ENCODE results near the gene PXDC1.

PXDC1 gene

GRCh38 chr6:3766214-3766613 lies 14.7 kb upstream of the PXDC1 start:
- Histone ChIP-seq H3K27me3 (peaks cover 12% of the 10 kb centered on the region), H3K4me1 (no peaks in the 10 kb centered on the region), H3K4me3 (ENCODE audit: low read depth, low read length) (no peak overlapping the region), H3K9me3 (no peaks in the 10 kb centered on the region), H3K36me3 (no peaks in the 10 kb centered on the region)
- TF ChIP-seq, protein P1, sequence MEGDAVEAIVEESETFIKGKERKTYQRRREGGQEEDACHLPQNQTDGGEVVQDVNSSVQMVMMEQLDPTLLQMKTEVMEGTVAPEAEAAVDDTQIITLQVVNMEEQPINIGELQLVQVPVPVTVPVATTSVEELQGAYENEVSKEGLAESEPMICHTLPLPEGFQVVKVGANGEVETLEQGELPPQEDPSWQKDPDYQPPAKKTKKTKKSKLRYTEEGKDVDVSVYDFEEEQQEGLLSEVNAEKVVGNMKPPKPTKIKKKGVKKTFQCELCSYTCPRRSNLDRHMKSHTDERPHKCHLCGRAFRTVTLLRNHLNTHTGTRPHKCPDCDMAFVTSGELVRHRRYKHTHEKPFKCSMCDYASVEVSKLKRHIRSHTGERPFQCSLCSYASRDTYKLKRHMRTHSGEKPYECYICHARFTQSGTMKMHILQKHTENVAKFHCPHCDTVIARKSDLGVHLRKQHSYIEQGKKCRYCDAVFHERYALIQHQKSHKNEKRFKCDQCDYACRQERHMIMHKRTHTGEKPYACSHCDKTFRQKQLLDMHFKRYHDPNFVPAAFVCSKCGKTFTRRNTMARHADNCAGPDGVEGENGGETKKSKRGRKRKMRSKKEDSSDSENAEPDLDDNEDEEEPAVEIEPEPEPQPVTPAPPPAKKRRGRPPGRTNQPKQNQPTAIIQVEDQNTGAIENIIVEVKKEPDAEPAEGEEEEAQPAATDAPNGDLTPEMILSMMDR (IDR thresholded peaks at IDR 0.05; ENCODE audit: low read depth, low read length): no peak
- no peak for DNase-seq

DNA sequence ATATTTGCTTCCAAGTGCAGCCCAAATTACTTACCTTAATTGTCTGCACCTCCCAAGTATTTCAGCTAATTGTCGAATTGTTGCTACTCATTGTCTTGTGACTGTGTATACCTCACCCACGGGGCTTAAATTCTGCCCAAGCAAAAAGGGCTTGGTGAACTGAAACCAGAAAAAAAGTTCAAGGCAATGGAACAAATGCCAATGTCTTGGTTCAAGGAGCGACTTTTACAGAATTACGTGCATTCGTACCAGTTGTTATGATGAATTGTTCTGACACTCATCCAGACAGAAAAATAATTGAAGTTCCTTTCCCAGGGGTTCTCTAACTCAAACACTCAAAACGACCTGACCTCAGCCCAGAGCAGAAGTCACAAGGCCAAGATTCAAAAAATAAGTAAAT lies 13.9 kb upstream of the PXDC1 start:
- TF ChIP-seq, protein P1 (IDR thresholded peaks at IDR 0.05; ENCODE audit: low read depth, low read length): no peak
- no peak overlapping the region for H3K4me3 ChIP-seq (ENCODE audit: low read depth, low read length)
- H3K36me3 ChIP-seq: no peaks in the 10 kb centered on the region
- peaks cover 12% of the 10 kb centered on the region for H3K27me3 ChIP-seq
- no peak for DNase-seq
- H3K9me3 ChIP-seq: no peaks in the 10 kb centered on the region
- no peaks in the 10 kb centered on the region for H3K4me1 ChIP-seq

- DNase-seq: no peak
- H3K4me3 ChIP-seq (ENCODE audit: low read depth, low read length): no peak overlapping the region
- no peaks in the 10 kb centered on the region for H3K9me3 ChIP-seq
- no peaks in the 10 kb centered on the region for H3K36me3 ChIP-seq
- TF ChIP-seq, protein P1 (IDR thresholded peaks at IDR 0.05; ENCODE audit: low read depth, low read length): no peak
- H3K27me3 ChIP-seq: peaks cover 12% of the 10 kb centered on the region
- no peaks in the 10 kb centered on the region for H3K4me1 ChIP-seq
Measured at GRCh38 chr6:3764516-3765335, 13.2 kb upstream of the PXDC1 start.

DNA sequence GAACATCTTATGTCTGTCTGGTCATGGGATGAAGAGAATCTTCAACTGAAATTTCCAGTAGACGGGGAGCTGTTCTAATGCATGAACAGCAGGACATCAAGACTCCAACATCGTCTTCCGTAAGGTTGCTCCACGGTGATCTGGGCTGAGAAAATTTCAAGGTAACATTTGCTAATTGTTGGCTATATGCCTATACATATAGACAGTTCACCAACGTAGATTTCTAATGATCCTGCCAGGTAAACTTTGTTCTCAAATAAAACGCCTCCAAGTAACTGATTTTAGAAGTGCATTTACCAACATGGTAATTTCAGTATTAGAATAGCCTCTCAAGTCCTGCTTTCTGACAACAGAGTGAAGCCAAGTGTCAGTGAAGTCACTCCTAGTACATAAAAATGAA lies 11.3 kb upstream of the PXDC1 start:
- Histone ChIP-seq H3K4me1 (no peaks in the 10 kb centered on the region), H3K9me3 (no peaks in the 10 kb centered on the region), H3K27me3 (peaks cover 12% of the 10 kb centered on the region), H3K4me3 (ENCODE audit: low read depth, low read length) (no peak overlapping the region), H3K36me3 (no peaks in the 10 kb centered on the region)
- no peak for DNase-seq
- TF ChIP-seq, protein P1 (IDR thresholded peaks at IDR 0.05; ENCODE audit: low read depth, low read length): no peak

DNA sequence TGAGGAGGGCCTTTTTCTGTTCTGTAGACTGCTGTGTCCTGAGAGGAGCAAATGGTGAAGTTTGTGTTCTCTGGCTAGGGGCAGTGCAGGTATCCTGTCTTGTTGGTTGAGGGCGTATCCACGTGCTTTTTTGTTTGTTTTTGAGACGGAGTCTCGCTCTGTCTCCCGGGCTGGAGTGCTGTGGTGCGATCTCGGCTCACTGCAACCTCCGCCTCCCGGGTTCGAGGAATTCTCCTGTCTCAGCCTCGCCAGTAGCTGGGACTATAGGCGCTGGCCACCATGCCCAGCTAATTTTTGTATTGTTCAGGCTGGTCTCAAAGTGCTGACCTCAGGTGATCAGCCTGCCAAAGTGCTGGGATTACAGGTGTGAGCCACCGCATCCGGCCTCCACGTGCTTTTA lies 10.8 kb upstream of the PXDC1 start:
- Histone ChIP-seq H3K9me3 (no peaks in the 10 kb centered on the region), H3K4me1 (no peaks in the 10 kb centered on the region), H3K36me3 (no peaks in the 10 kb centered on the region), H3K4me3 (ENCODE audit: low read depth, low read length) (no peak overlapping the region), H3K27me3 (peaks cover 12% of the 10 kb centered on the region)
- TF ChIP-seq, protein P1 (IDR thresholded peaks at IDR 0.05; ENCODE audit: low read depth, low read length): no peak
- no peak for DNase-seq

- Histone ChIP-seq H3K4me3 (ENCODE audit: low read depth, low read length) (no peak overlapping the region), H3K36me3 (no peaks in the 10 kb centered on the region), H3K9me3 (no peaks in the 10 kb centered on the region), H3K27me3 (peaks cover 8% of the 10 kb centered on the region), H3K4me1 (no peaks in the 10 kb centered on the region)
- TF ChIP-seq, protein P1 (IDR thresholded peaks at IDR 0.05; ENCODE audit: low read depth, low read length): no peak
- no peak for DNase-seq
Measured at GRCh38 chr6:3761989-3762270, 10.4 kb upstream of the PXDC1 start.

Measured in BE2C (cell line).